GM19025 (cell line): Measurements from ENCODE around the gene RCC1.
"Not testable (repeated sequence)": the region's sequence is repeated elsewhere in the genome, so short reads cannot be mapped to it uniquely, and the experiment has no call there.

Source experiments
- ATAC-seq: cut with Tn5 transposase; IDR thresholded peaks from one replicate; pipeline ENCODE4 v1.9.1; 2021; ENCODE audit warnings: mild to moderate bottlenecking, low read depth, moderate library complexity; ENCODE audit not compliant: unreplicated experiment

The RCC1 gene

GRCh38 chr1:28510273-28510969, 4.6 kb downstream of the RCC1 start:
- ATAC-seq, result no peak

- no peak for ATAC-seq
These were observed 5.2 kb downstream of the RCC1 start for GRCh38 chr1:28510970-28511440.

GRCh38 chr1:28512058-28512611, 6.3 kb downstream of the RCC1 start:
- no peak for ATAC-seq

GRCh38 chr1:28514445-28514933, 8.6 kb downstream of the RCC1 start:
- ATAC-seq, result not testable (repeated sequence)

GRCh38 chr1:28516518-28516956, 10.7 kb downstream of the RCC1 start:
- ATAC-seq, result no peak

- no peak for ATAC-seq
These were observed 11.8 kb downstream of the RCC1 start for GRCh38 chr1:28517649-28517999.

- ATAC-seq, result peak; percentile 74
These were observed 12.3 kb downstream of the RCC1 start for GRCh38 chr1:28518000-28518744.

GRCh38 chr1:28518745-28519341, 13.0 kb downstream of the RCC1 start:
- no peak for ATAC-seq

- no peak for ATAC-seq
These were observed 14.3 kb downstream of the RCC1 start for GRCh38 chr1:28519946-28520725.

GRCh38 chr1:28520796-28521195, 15.0 kb downstream of the RCC1 start:
- ATAC-seq, result not testable (repeated sequence)

GRCh38 chr1:28521502-28522164, 15.8 kb downstream of the RCC1 start:
- ATAC-seq, result no peak

- ATAC-seq, result not testable (repeated sequence)
These were observed 16.7 kb downstream of the RCC1 start for GRCh38 chr1:28522537-28522936.

- not testable (repeated sequence) for ATAC-seq
These were observed 19.3 kb downstream of the RCC1 start for GRCh38 chr1:28525002-28525642.

- no peak for ATAC-seq
These were observed 21.0 kb downstream of the RCC1 start for GRCh38 chr1:28526886-28527285.

- no peak for ATAC-seq
These were observed 24.6 kb downstream of the RCC1 start for GRCh38 chr1:28530456-28530855.

GRCh38 chr1:28534671-28535070, 28.8 kb downstream of the RCC1 start:
- ATAC-seq, result no peak

GRCh38 chr1:28535180-28535579, 29.3 kb downstream of the RCC1 start:
- no peak for ATAC-seq

GRCh38 chr1:28537457-28538199, 31.8 kb downstream of the RCC1 start:
- no peak for ATAC-seq

GRCh38 chr1:28538286-28538685, 32.4 kb downstream of the RCC1 start:
- ATAC-seq, result no peak
